ENCODE measurements around the gene SLC2A13.

Gene SLC2A13

DNA sequence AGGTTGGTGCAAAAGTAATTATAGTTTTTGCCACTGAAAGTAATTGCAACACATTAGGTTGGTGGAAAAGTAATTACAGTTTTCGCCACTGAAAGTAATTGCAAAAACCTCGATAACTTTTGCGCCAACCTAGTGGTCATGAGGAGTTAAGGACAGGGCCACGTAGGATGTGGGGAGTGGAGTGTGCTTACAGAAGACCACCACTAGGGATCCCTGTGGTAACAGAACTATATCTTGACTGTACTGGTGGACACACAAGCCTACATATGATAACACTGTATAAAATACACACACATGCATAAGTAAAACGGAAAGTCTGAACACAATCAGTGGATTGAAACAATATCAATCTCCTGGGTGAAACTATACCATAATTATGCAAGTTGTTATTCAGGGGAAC, 298.8 kb downstream of the SLC2A13 start:
- CTCF ChIA-PET = no interaction called here

GRCh38 chr12:39805651-39806050, 300.2 kb downstream of the SLC2A13 start:
- ChIA-PET CTCF (no interaction called here), POLR2A (no interaction called here)
- TF ChIP-seq CTCF (IDR thresholded peaks at IDR 0.05; ENCODE audit: control extremely low read depth, extremely low read depth, low read depth, missing control alignments) = no peak
- DNase-seq (ENCODE audit: extremely low spot score) = no peak

More for the DNA sequence above, 298.8 kb downstream of the SLC2A13 start:
- POLR2A ChIA-PET = no interaction called here
- no peak for DNase-seq (ENCODE audit: extremely low spot score)
- no peak for TF ChIP-seq CTCF (IDR thresholded peaks at IDR 0.05; ENCODE audit: control extremely low read depth, extremely low read depth, low read depth, missing control alignments)

GRCh38 chr12:39804898-39805297, 301.0 kb downstream of the SLC2A13 start:
- no peak for TF ChIP-seq CTCF (IDR thresholded peaks at IDR 0.05; ENCODE audit: control extremely low read depth, extremely low read depth, low read depth, missing control alignments)
- ChIA-PET CTCF (no interaction called here), POLR2A (no interaction called here)
- DNase-seq (ENCODE audit: extremely low spot score) = no peak

DNA sequence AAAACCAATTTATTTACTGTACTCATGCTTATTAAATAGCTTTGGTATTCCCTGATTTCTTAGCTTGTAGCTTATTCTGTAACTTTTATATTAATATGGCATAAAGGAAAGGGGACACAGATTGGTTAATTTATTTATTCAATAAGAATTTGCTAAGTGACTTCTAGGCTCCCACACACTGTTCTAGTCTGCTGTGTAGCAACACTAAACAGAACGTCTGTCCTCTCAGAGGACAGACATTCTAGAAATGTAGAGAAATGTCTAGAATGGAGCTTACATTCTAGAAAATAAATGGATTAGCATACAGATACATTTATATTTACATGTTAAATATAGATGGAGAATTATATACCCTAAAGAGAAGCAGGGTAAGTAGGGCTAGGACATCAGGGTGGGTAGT, 301.4 kb downstream of the SLC2A13 start:
- POLR2A ChIA-PET = no interaction called here
- CTCF ChIA-PET = no interaction called here
- TF ChIP-seq CTCF (IDR thresholded peaks at IDR 0.05; ENCODE audit: control extremely low read depth, extremely low read depth, low read depth, missing control alignments) = no peak
- DNase-seq (ENCODE audit: extremely low spot score) = no peak

- TF ChIP-seq CTCF (IDR thresholded peaks at IDR 0.05; ENCODE audit: control extremely low read depth, extremely low read depth, low read depth, missing control alignments) = no peak
- ChIA-PET CTCF (no interaction called here), POLR2A (no interaction called here)
- no peak for DNase-seq (ENCODE audit: extremely low spot score)
Observed at GRCh38 chr12:39803151-39803550, 302.7 kb downstream of the SLC2A13 start.

DNA sequence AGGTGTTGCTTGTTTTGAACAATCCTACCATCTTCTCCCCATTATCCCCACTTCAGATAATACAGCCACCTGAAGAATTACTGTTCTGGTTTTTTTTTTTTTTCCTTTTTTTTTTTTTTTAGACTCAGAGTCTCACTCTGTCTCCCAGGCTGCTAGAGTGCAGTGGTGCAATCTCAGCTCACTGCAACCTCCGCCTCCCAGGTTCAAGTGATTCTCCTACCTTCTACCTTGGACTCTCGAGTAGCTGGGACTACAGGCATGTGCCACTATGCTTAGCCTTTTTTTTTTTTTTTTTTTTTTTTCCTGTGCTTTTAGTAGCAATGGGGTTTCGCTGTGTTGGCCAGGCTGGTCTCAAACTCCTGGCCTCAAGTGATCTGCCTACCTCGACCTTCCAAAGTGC, 306.9 kb downstream of the SLC2A13 start:
- TF ChIP-seq CTCF (IDR thresholded peaks at IDR 0.05; ENCODE audit: control extremely low read depth, extremely low read depth, low read depth, missing control alignments) = no peak
- ChIA-PET POLR2A (no interaction called here), CTCF (no interaction called here)
- no peak for DNase-seq (ENCODE audit: extremely low spot score)

- POLR2A ChIA-PET = no interaction called here
- TF ChIP-seq CTCF (IDR thresholded peaks at IDR 0.05; ENCODE audit: control extremely low read depth, extremely low read depth, low read depth, missing control alignments) = no peak
- CTCF ChIA-PET = interaction anchor here (1.0 to 2.1 kb wide), 2 partner anchors 10 to 18 kb away, joined by 3 to 7 read pairs; no protein-coding TSS in a partner anchor
- DNase-seq (ENCODE audit: extremely low spot score) = no peak
Observed at GRCh38 chr12:39798429-39798828, 307.5 kb downstream of the SLC2A13 start.
